HG02610 (cell line): Measurements from ENCODE around the gene SV2C.

Source experiments
- ATAC-seq: cut with Tn5 transposase; IDR thresholded peaks from one replicate; pipeline ENCODE4 v1.9.1; 2021; ENCODE audit warnings: mild to moderate bottlenecking, moderate library complexity; ENCODE audit not compliant: unreplicated experiment

The SV2C gene

DNA sequence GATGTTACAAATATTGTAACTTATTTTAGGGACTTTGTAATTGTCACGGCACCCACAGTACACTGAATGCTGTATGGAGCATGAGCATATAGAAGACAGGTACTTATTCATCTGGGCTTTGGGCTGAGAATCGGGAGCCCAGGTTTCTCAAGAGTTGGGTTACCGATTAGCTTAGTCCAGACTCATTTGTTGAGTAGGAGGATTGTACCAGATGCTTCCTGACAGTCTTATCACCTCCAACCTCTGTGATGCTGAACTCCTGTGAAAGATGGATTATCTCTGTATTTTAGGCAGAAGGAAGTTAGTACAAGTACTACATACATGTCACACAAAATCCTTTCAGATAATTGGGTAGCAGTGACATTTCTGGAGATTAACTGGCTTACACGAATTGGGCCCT, 79.2 kb downstream of the SV2C start:
- no peak for ATAC-seq

DNA sequence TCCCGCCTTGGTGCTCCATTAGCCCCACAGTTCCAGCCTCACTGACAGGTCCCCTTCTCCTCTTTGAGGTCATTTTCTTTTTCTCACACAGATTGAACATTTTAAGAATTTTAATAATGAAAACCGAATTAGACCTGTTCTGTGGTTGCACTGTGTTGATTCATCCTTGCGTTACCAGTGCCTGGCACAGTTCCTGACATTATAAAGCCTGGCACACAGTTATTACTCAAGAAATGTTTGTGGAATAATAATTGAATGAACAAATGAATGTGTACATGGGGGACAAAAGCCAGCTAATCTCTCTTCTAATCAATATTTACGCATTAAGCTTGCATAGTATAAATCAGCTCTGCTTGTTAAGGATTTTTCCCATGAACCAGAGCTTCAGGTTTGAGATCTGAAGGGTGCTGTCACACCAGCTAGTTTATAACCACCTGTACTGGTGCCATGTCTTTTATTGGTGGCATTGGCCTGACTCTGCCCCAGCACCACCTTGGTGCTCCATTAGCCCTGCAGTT, 80.0 kb downstream of the SV2C start:
- no peak for ATAC-seq

- ATAC-seq: no peak
Observed at GRCh38 chr5:76165029-76165428, 81.8 kb downstream of the SV2C start.

DNA sequence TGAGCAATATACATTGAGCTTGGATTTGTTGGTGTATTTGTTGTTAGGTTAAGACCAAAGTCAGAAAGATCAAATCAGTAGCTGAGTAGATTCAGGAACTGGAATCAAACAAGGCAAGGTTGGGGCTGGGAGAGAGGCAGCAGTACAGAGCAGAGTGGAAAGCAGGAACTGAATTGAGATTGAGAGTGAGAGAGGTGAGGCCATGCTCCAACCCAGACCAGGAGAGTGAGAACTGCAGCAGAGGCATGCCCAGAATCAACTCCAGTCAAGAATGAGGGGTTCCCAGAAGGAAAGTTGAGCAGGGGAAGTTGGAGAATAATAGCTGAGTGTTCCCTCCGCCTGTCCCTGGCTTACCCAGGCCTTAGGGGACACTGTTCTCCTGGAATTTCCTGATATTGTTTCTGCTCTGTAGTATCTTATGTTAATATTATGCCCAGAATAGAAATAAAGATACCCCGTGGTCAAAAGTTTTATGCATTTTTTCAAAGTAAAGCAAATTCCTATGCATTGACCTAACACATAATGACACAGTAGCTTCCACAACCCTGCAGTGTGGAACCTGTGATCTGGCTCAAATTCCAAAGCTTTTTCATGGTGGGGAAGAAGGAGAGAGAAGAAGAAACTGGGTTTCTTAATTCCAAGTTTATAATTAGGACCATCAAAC, 82.7 kb downstream of the SV2C start:
- no peak for ATAC-seq

GRCh38 chr5:76166886-76167576, 83.8 kb downstream of the SV2C start:
- ATAC-seq: no peak

GRCh38 chr5:76169146-76169905, 86.1 kb downstream of the SV2C start:
- ATAC-seq: no peak

DNA sequence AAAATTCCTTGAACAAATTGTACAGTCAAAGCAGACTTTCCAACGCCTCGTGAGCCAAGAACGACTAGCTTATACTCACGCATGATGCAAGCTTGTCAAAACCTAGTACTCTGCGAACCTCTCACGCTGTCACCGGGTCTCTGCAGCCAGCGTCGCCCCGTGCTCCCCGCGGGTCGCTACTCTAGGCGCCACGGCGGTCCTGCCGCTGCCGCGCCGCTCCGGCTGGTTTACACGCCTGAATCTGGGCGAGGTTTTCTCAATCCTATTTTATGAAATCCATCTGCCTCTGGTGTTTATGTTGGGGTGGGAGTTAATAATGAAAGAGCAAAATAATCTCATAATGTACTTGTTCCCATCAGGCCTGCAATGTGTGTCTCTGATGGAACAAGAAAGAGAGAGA, 90.9 kb downstream of the SV2C start:
- no peak for ATAC-seq

DNA sequence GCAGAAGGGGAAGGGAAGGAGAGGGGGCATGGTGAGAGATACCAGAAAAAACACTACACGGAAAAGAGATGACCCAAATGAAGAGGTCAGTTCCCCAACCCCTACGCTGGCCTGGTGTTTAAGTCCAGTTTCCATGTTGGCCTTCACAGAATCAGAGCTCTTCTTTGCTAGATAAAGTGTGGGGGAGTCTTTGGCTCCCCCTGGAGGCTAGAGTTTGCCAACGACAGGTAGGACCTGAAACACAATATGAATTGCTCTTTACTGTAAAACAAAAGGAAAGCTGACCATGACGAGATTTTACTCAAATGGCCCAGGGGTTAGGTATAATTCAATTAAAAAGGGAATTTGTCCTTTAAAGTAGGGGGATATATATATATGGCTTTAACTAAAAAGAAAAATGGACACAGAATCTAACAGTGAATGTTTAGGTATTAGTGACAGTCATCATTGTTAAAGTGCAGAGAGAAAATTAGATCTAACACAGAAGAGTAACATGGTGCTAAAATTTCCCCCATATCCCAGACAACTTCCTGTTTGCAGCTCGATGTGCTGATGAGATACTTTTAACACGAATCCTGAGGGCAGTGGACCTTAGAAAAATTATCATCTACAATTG, 92.0 kb downstream of the SV2C start:
- ATAC-seq: no peak

GRCh38 chr5:76175821-76176403, 92.7 kb downstream of the SV2C start:
- ATAC-seq: peak; percentile 89

- no peak for ATAC-seq
Observed at GRCh38 chr5:76177978-76178377, 94.8 kb downstream of the SV2C start.

GRCh38 chr5:76178913-76179312, 95.7 kb downstream of the SV2C start:
- ATAC-seq: no peak

DNA sequence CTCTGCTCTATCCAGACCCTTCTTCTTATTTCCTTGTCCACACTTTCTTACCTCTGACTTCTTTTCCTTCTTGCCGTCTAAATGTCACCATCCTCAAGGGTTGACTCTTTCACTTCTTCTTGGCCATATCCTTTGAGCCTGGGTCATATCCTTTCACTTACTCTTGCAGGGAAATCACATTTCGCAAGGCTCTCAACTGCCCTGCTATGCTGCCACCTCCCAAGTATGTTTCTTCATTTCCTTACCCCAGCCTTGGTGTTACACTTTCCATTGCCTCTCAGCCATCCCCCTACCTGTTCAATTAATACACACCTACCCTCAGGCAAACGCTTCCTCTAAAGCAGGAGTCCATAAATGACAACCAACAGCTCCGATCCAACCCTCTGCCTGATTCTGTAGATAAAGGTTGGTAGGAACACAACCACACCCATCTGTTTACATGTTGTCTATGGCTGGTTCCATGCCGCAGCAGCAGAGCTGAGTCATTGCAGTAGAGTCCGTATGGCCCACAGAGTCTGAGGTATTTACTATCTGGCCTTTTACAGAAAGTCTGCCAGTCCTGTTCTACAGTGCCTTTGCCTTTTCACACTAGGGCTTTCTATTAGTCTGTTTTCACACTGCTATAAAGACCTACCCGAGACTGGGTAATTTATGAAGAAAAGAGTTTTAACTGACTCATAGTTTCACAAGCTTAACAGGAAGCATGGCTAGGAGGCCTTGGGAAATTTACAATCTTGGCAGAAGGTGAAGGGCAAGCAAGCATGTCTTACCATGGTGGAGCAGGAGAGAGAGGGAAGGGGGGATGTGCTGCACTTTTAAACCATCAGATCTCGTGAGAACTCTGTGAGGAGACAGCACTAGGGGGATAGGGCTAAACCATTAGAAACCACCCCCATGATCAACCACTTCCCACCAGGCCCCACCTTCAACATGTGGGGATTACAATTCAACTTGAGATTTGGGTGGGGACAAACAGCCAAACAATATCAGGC, 97.9 kb downstream of the SV2C start:
- ATAC-seq: peak; percentile 84

DNA sequence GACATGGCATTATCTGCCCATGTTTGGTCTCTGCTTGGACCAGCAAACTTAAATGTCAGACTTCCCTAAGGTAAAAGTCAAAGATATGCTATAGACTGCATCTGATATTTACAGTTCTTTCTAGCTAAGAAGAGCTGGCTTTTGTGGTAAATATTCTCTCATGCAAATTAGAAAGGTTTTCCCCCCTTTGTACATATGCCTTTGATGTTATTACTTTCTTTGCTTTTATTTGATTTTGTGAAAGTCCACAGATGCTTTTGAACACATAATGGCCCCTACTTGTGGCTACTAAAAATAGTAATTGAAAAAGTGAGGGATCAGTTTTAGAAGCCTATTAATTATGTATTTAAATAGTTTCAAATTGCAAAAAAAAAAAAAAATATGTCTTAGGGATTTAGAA, 104.2 kb downstream of the SV2C start:
- ATAC-seq: no peak

DNA sequence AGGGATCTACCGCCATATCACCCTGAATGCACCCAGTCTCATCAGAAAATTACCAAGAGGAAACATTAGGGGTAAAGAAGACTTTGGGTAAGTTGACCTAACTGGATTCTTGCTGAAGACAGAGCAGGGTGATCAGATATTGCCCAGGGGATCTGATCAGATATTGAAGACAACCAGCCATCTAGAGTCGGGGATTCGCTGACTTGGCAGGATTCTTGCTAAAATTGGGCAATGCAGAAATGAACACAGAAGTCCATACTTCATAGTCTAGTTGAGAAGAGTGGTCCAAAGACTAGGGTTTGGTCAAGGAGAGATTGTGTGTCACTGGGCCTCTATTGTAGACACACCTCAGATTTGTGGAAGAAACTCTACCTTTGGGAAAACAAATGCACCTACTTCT, 107.2 kb downstream of the SV2C start:
- no peak for ATAC-seq

DNA sequence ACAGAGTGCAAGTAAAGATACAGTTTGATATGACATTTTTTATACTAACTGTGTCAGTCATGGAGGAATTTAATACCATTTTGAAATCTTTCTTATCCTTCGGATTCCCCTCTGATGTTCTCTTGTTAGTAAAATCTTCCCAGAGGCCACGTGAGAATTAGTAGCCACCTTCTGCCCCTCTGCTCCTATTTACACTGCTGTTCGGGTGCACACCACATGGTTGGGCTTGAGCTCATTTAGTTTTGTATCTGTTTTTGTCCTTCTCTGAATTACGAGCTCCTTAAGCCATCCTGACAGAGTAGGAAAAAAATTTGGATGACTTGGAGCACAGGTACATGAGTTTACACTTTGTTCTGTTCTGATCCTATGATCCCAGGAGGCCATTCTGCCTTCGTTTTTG, 109.7 kb downstream of the SV2C start:
- no peak for ATAC-seq

GRCh38 chr5:76193635-76194034, 110.5 kb downstream of the SV2C start:
- no peak for ATAC-seq

GRCh38 chr5:76194340-76194739, 111.2 kb downstream of the SV2C start:
- no peak for ATAC-seq

- ATAC-seq: no peak
Observed at GRCh38 chr5:76196457-76196856, 113.3 kb downstream of the SV2C start.

DNA sequence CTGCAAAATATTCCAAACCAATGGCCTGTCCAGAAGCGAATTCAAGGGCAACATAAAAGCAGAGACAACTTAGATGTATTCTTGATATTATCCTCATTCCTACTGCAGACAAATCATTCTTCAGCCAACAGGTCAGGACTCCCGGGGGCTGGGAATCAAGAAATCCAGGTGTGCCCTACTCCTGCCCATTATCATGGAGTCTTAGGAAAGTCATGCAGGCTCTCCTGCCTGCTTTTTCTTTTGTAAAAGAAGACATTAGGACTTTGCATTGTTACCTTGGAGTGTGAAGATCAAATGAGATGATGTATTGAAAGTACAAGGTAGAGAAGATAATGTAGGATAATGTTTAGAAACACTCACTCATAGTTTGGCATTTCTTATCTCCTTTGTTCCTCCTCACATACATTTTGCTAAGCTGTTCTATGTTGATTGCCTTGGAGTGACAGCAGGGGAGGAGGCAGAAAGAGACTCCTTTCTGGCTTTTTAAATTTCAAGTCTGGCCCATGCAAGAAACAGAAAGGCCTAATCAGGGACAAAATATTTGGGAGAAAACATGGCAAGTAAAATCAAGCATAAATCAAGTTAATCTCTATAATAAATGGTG, 113.8 kb downstream of the SV2C start:
- no peak for ATAC-seq
